HEK293T (cell line): ENCODE measurements around the gene EFNA5.

Source experiments
- CTCF ChIA-PET: fragments of 350-600 bp; formaldehyde crosslinking; extraction: SDS; loops from one replicate; lab custom pipeline; 2021; ENCODE audit warnings: antibody characterized with exemption, inconsistent platforms; lab: Yijun Ruan, JAX
- POLR2A ChIA-PET: fragments of 350-600 bp; formaldehyde crosslinking; extraction: SDS; loops from one replicate; lab custom pipeline; 2020; ENCODE audit warnings: antibody characterized with exemption, inconsistent platforms; lab: Yijun Ruan, JAX
- DNase-seq: peaks from one replicate; pipeline ENCODE4 v3.0.0; 2012; ENCODE audit warnings: mixed read lengths; ENCODE audit errors: extremely low spot score
- ARNT ChIP-seq: fragments of 450-650 bp; IDR thresholded peaks from 2 replicates; pipeline ENCODE4 v1.6.1; 2017; ENCODE audit warnings: mild to moderate bottlenecking
- BHLHE40 ChIP-seq: fragments of 450-650 bp; IDR thresholded peaks from 2 replicates; pipeline ENCODE4 v1.6.1; 2016; ENCODE audit warnings: mild to moderate bottlenecking, moderate library complexity, borderline replicate concordance
- CTBP1 ChIP-seq: fragments of 450-650 bp; IDR thresholded peaks from 2 replicates; pipeline ENCODE4 v1.6.1; 2016; ENCODE audit warnings: borderline replicate concordance
- ELF4 ChIP-seq: fragments of 450-650 bp; IDR thresholded peaks from 2 replicates; pipeline ENCODE4 v1.6.1; 2017; ENCODE audit warnings: antibody characterized with exemption
- FOXA1 ChIP-seq: fragments of 450-650 bp; IDR thresholded peaks from 2 replicates; pipeline ENCODE4 v1.6.1; 2016; ENCODE audit warnings: mild to moderate bottlenecking
- FOXK2 ChIP-seq: fragments of 450-650 bp; IDR thresholded peaks from 2 replicates; pipeline ENCODE4 v1.6.1; 2016; ENCODE audit warnings: mild to moderate bottlenecking
- FOXM1 ChIP-seq: fragments of 450-650 bp; IDR thresholded peaks from 2 replicates; pipeline ENCODE4 v1.6.1; 2017; ENCODE audit warnings: mild to moderate bottlenecking, borderline replicate concordance
- HDGF ChIP-seq: fragments of 450-650 bp; IDR thresholded peaks from 2 replicates; pipeline ENCODE4 v1.6.1; 2017; ENCODE audit warnings: antibody characterized with exemption, borderline replicate concordance
- L3MBTL2 ChIP-seq: fragments of 450-650 bp; conservative IDR thresholded peaks from 2 replicates; pipeline ENCODE4 v1.6.1; 2016; ENCODE audit warnings: mild to moderate bottlenecking
- LEF1 ChIP-seq: fragments of 450-650 bp; IDR thresholded peaks from 2 replicates; pipeline ENCODE4 v1.6.1; 2017; ENCODE audit warnings: mild to moderate bottlenecking, borderline replicate concordance
- NFRKB ChIP-seq: fragments of 450-650 bp; IDR thresholded peaks from 2 replicates; pipeline ENCODE4 v1.6.1; 2016; ENCODE audit warnings: mild to moderate bottlenecking, moderate library complexity
- PKNOX1 ChIP-seq: fragments of 450-650 bp; IDR thresholded peaks from 2 replicates; pipeline ENCODE4 v1.6.1; 2016
- SP1 ChIP-seq: fragments of 450-650 bp; IDR thresholded peaks from 2 replicates; pipeline ENCODE4 v1.6.1; 2017
- SUZ12 ChIP-seq: fragments of 450-650 bp; IDR thresholded peaks from 2 replicates; pipeline ENCODE4 v1.6.1; 2016; ENCODE audit warnings: mild to moderate bottlenecking
- TARDBP ChIP-seq: fragments of 450-650 bp; IDR thresholded peaks from 2 replicates; pipeline ENCODE4 v1.6.1; 2016
- ZNF384 ChIP-seq: fragments of 450-650 bp; IDR thresholded peaks from 2 replicates; pipeline ENCODE4 v1.6.1; 2016

The EFNA5 gene

GRCh38 chr5:107570805-107571531, 99.8 kb downstream of the EFNA5 start:
- no peak for DNase-seq
- POLR2A ChIA-PET, result interaction anchor here (1.5 kb wide), 2 partner anchors 14 to 18 kb away, joined by 5 to 6 read pairs; no protein-coding TSS in a partner anchor

GRCh38 chr5:107570181-107570580, 100.6 kb downstream of the EFNA5 start:
- ChIA-PET POLR2A (no interaction called here), CTCF (interaction anchor here (0.7 to 1.8 kb wide), 2 partner anchors 8 to 12 kb away, joined by 4 to 10 read pairs; no protein-coding TSS in a partner anchor)
- TF ChIP-seq ZNF384 (no peak), HDGF (no peak), LEF1 (no peak), SP1 (no peak), CTBP1 (no peak), NFRKB (no peak), BHLHE40 (no peak), FOXM1 (no peak), L3MBTL2 (no peak), SUZ12 (no peak), FOXK2 (no peak)
- no peak for DNase-seq

More at GRCh38 chr5:107570805-107571531, 99.8 kb downstream of the EFNA5 start:
- TF ChIP-seq HDGF, result no peak
- no peak for TF ChIP-seq ELF4
- TF ChIP-seq FOXK2, result no peak
- no peak for TF ChIP-seq FOXM1
- no peak for TF ChIP-seq L3MBTL2
- CTCF ChIA-PET, result interaction anchor here (0.6 to 1.8 kb wide), 11 partner anchors 9 to 175 kb away, joined by 3 to 10 read pairs (median 4); no protein-coding TSS in a partner anchor

GRCh38 chr5:107567901-107568671, 102.7 kb downstream of the EFNA5 start:
- TF ChIP-seq L3MBTL2 (no peak), HDGF (no peak), SUZ12 (no peak), NFRKB (no peak)
- CTCF ChIA-PET, result interaction anchor here (0.6 kb wide), 1 partner anchor 1300 kb away, joined by 4 read pairs; no protein-coding TSS in a partner anchor
- POLR2A ChIA-PET, result no interaction called here
- no peak for DNase-seq

GRCh38 chr5:107566986-107567385, 103.8 kb downstream of the EFNA5 start:
- POLR2A ChIA-PET, result interaction anchor here (0.6 kb wide), 1 partner anchor 116 kb away, joined by 4 read pairs; no protein-coding TSS in a partner anchor
- TF ChIP-seq FOXM1, result no peak
- no peak for TF ChIP-seq SUZ12
- no peak for DNase-seq
- CTCF ChIA-PET, result interaction anchor here (0.6 kb wide), 1 partner anchor 50 kb away, joined by 3 read pairs; no protein-coding TSS in a partner anchor

GRCh38 chr5:107565791-107566767, 104.7 kb downstream of the EFNA5 start:
- POLR2A ChIA-PET, result no interaction called here
- DNase-seq, result no peak
- no peak for TF ChIP-seq PKNOX1
- CTCF ChIA-PET, result interaction anchor here (0.6 to 0.8 kb wide), 3 partner anchors 51 to 99 kb away, joined by 3 to 4 read pairs (median 3); no protein-coding TSS in a partner anchor

- ChIA-PET POLR2A (no interaction called here), CTCF (no interaction called here)
- no peak for DNase-seq
- TF ChIP-seq CTBP1 (no peak), ARNT (no peak), FOXK2 (no peak), SP1 (no peak), NFRKB (no peak), L3MBTL2 (no peak), PKNOX1 (no peak), HDGF (no peak), FOXA1 (no peak), SUZ12 (no peak), FOXM1 (no peak), ZNF384 (no peak), LEF1 (no peak), ELF4 (no peak), TARDBP (no peak), BHLHE40 (no peak)
Observed at GRCh38 chr5:107564931-107565372, 105.8 kb downstream of the EFNA5 start.
